Measurements from ENCODE around the gene ZNF566.

The ZNF566 gene

DNA sequence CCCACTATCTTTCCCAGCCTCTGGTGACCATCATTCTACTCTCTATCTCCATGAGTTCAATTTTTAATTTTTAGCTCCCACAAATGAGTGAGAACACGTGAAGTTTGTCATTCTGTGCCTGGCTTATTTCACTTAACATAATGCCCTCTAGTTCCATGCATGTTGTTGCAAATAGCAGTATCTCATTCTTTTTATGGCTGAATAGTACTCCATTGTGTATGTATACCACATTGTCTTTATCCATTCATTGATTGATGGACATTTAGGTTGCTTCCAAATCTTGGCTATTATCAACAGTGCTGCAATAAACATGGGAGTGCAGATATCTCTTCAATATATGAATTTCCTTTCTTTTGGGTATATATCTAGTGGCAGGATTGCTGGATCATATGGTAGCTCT, 48.0 kb downstream of the ZNF566 start:
- DNase-seq (ENCODE audit: low read depth, low spot score): no peak

DNA sequence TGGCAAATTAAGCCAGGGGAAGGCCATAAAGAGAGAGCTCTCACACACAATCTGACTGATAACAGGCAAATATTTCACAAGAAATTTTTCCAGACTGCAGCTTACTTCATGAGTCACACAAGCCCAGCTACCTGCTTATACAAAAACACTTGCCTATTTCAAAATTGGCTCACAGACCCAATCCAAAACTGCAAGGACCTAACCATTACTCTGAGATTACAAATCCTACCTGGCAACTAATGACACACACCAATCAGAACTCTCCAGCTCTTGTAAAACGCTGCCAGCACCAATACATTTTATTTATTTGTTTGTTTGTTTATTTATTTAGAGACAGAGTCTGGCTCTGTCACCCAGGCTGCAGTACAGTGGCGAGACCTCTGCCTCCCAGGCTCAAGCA, 52.8 kb downstream of the ZNF566 start:
- no peak for DNase-seq (ENCODE audit: low read depth, low spot score)

DNA sequence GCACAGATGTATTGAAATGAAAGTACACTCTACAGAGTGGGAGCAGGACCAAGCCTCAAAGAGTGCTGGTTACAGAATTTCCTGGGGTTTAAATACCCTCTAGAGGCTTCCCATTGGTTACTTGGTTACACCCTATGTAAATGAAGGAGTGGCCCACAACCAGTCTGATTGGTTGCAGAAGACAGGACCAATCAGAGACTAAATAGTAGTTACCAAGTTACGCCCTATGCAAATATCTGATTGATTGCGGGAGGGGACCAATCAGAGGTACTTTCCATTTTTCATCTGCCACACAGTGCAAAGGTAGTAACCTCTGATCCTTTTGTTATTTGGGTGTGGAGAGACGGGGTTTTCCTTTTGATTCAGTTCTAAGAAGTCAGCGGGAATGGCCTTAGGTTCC, 65.4 kb downstream of the ZNF566 start:
- no peak for DNase-seq (ENCODE audit: low read depth, low spot score)

DNA sequence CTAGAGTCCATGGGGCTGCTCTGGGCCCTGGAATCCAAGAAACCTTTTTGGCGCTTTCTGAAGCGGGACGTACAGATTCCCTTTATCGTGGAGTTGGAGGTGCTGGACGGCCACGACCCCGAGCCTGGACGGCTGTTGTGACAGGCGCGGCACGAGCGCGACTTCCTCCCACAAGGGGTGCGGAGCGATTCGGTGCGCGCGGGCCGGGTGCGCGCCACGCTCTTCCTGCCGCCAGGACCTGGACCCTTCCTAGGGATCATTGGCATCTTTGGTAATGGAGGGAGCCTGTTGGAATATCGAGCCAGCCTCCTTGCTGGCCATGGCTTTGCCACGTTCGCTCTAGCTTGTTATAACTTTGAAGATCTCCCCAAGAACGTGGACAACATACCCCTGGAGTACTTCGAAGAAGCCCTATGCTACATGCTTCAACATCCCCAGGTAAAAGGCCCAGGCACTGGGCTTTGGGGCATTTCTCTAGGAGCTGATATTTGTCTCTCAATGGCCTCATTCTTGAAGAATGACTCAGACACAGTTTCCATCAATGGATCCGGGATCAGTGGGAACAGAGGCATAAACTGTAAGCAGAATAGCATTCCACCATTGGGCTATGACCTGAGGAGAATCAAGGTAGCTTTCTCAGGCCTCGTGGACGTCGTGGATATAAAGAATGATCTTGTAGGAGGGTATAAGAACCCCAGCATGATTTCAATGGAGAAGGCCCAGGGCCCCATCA, 67.4 kb downstream of the ZNF566 start:
- DNase-seq (ENCODE audit: low read depth, low spot score): no peak

DNA sequence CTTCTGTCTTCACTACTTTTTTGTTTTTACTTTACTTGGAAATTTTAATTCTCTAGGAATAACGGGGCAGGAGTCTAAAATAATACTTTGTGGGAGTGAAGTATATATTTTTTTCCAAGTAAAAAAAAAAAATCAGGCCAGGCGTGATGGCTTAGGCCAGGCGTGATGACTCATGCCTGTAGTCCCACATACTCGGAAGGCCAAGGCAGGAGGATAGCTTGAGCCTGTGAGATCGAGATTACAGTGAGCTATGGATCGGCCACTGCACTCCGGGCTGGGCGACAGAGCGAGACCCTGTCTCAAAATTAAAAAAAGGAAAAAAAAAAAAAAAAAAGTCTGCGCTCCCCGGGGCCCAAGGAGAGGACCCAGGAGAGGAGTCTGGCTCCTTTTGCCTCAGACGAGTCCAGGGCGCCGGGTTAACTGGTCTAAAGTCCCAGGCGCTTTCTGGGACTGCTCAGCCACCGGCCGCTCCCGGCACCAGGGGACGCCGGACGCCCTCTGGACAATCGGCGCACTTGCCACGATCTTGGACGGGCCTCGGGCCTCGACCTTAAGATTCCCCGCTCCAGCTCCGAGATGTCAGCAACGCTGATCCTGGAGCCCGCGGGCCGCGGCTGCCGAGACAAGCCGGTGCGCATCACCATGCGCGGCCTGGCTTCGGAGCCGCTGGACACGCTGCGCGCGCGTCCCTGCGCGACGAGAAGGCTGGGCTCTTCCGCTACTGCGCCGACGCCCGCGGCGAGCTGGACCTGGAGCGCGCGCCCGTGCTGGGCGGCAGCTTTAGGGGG, 68.2 kb downstream of the ZNF566 start:
- DNase-seq (ENCODE audit: low read depth, low spot score): no peak

DNA sequence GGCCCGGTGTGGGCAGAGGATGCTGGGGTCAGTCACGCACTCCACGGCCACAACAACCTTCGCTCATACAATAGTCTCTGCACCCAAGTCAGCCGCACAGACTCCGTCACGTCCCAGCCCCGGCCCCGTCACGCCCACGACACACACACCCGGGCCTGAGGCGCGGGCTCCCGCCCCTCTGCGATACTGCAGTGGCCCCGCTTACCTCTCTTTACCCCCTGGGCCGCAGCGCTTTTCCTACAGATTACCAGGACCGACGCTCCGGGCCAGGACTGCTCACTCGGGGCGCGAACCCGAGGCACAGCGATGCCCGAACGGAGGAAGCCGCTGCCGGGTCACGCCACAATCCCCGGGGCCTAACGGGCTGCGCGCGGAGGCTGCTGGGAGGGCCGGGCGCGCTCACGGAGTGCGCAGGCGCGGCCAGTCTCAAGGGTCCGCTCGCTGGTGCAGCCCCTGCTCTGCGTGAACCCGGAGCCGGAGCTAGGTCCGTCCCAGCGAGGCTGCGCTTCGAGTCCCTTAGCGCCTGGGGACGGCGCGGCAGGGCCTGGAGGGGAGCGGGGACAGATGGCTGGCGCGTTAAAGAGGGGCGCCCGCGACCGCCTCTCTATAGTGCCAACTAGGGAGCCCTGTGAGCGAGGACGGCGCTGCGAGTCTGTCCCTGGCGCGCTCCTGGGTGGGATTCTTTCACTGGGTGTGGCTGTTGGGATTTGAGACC, 70.9 kb downstream of the ZNF566 start, which contains the start of gene ZFP82:
TSS of gene ZFP82 (minus strand) at position 358 of the 715 bp plus-strand sequence. CDS start 8,855 bp downstream, outside the sequence.
- DNase-seq (ENCODE audit: low read depth, low spot score): peak; percentile 68

DNA sequence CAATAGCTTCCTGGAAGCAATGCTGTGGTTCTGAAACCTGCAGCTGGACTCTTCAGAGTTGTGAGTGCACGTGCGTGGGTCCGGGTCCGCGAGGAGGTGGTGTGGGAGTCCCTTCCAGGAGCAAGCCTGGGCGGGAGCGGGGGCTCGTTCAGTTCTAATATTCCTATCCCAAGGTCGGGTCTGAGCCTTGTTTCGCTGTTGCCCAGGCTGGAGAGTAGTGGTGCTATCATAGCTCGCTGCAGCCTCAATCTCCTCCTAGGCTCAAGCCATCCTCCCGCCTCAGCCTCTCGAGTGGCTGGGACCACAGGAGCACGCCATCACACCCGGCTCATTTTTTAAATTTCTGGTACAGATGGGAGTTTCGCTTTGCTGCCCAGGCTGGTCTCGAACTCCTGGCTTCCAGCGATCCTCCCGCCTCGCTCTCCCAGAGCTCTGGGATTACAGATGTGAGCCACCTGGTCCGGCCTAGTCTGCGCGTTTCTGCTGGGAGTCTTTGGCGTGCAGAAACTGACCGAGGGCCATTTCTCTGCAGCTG, 71.5 kb downstream of the ZNF566 start:
- no peak for DNase-seq (ENCODE audit: low read depth, low spot score)

DNA sequence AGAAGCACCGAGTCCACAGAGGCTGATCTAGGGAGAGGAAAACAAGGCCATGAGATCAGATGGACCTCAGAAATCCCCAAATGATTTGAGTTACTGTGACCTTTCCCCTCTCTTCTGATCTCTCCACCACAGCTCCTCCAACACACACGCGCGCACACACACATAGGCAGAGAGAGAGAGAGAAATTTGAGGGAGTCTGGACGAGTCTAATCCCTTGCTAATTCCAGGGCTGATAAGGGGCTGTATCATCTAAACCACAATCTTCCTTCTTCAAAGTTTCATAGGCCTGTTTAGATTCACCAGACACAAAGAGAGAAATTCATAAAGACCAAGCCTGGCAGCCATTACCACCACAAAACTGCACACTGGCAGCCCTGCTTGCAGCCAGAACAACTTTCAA, 79.5 kb downstream of the ZNF566 start:
- no peak for DNase-seq (ENCODE audit: low read depth, low spot score)

DNA sequence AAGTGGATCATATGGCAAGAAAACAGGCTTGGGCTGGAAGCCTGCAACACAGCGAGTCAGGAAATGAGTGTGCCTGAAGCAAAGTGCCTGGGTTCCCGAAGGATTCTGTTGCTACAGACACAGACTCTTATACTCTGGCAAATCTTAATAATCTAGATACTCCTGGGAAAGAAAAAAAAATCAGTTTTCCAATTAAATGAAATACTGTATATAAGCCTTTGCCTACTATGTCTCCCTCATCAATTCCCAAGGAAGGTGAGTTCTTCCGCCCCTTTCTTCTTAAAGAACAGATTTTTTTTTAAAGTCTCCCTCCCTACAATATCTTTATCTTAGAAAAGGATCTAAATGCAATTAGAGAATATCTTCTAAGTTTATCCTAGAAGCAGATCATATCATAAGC, 81.3 kb downstream of the ZNF566 start:
- no peak for DNase-seq (ENCODE audit: low read depth, low spot score)

DNA sequence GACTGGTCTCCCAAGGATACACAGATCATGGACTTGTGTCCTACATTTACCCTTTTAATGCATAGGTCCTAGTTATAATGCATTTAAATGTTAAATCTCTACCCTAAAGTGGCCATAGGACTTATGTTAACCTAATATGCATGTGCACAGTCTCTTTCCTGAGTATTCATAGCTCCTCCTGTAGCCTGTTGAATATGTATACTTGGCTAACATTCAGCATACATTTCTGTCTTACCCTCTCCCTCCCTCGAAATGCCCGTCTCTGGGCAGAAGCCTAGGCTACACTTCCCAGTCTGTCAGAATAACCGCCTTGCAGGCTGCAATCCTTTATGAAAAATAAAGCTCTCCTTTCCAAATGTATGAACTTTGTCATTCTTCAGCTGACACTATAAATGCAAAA, 84.9 kb downstream of the ZNF566 start:
- DNase-seq (ENCODE audit: low read depth, low spot score): no peak

DNA sequence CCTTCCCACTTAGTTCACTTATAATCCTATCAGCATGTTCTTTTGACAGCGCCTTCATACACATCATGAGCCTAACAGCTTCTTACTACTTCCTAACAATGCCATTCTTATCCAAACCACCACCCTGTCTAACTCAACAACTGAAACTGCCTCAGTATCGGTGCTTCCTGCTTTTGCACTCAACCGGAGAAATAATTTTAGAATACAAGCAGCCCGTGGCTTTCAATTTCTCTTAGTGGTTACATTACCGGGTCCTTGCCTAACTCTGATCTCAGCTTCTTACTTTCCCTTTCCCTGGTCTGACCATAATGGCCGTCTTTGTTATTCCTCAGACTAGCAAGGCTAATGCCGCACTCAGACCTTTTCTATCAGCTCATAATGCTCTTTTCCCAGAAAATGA, 87.9 kb downstream of the ZNF566 start:
- DNase-seq (ENCODE audit: low read depth, low spot score): no peak

DNA sequence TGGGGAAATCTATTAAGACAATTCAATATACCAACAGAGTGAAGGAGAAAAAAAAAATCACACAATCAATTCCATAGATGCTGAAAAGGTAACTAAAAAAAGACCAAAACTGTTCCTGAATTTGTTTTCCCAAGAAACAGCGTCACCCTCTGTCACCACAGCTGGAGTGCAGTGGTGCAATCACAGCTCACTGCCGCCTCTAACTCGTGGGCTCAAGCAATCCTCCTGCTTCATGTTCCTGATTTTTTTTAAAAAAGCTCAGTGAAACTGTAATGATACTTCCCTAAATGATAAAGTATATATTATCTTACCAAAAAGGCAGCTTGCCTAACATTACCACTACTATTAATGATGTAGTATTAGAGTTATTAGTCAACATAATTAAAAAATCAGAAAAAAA, 90.8 kb downstream of the ZNF566 start:
- DNase-seq (ENCODE audit: low read depth, low spot score): no peak

All from iPS DF 19.7 (cell line).